ENCODE measurements around the gene TDP2. TPM values are rescaled to one million over a fixed set of nuclear protein-coding genes. Genes with fewer than 3 reads are reported as not detected.

The TDP2 gene
- polyA plus RNA-seq = 36.3 and 44.0 TPM in 2 replicates

DNA sequence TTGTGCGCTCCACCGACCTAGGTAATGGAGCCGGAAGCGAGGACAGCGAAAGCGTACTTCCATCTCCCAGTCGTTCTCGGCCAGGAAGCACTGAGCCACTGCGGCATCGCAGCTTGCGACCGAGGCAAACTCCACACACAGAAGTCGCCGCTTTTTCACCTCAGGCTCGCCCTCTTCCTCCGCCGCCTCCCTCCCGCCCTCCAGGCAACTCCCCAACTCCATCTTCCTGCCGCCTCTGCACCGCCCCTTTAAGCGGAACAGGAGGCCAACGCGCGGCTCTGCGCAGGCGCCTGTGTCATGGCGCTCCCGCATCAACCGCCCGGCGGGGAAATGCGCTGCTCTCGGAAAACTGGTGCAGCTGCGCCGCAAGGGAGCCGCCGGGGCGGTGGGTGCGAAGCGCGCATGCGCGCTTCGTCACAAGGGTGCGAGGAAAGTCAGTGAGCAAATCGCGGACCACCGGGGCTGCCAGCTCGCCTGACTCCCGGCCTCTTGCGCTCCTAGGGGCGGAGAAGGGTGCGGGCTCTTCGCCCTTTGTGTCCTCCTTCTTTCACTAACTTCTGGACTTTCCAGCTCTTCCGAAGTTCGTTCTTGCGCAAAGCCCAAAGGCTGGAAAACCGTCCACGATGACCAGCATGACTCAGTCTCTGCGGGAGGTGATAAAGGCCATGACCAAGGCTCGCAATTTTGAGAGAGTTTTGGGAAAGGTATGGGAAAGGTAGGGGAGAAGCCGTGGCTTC lies at the start of gene TDP2, which contains the start of gene ACOT13:
Gene TDP2 (minus strand): TSS at position 259 of the 737 bp plus-strand sequence. CDS start 37 bp downstream, at position 222.
Gene ACOT13 (plus strand): TSS at position 437 of the 737 bp plus-strand sequence. CDS start 187 bp downstream, at position 624.

Other genes with a start within 250 kb of the TDP2 start
- gene GPLD1, start 177.3 kb downstream of the TDP2 start, polyA plus RNA-seq = 5.4 and 6.0 TPM in 2 replicates
- 25.9 and 39.7 TPM in 2 replicates for gene ALDH5A1, start 171.9 kb downstream of the TDP2 start, polyA plus RNA-seq
- gene KIAA0319, start 20.7 kb downstream of the TDP2 start, polyA plus RNA-seq = 5.2 and 8.7 TPM in 2 replicates
- gene ACOT13, start 178 bp upstream of the TDP2 start, polyA plus RNA-seq = 107 and 117 TPM in 2 replicates
- 56.7 and 74.4 TPM in 2 replicates for gene C6orf62, start 52.3 kb upstream of the TDP2 start, polyA plus RNA-seq
- 14.2 and 36.3 TPM in 2 replicates for gene GMNN, start 108.0 kb upstream of the TDP2 start, polyA plus RNA-seq
- not detected in 2 replicates for gene ARMH2, start 132.0 kb upstream of the TDP2 start, polyA plus RNA-seq

Data from Purkinje cell (primary cell).